HepG2 (cell line): ENCODE measurements around the gene VAMP5. TPM values are rescaled to one million over a fixed set of nuclear protein-coding genes. Genes with fewer than 3 reads are reported as not detected.

Experiments used
- ARNT ChIP-seq: fragments of 450-650 bp; IDR thresholded peaks from 2 replicates; pipeline ENCODE4 v1.6.1; 2017
- CCAR2 ChIP-seq: fragments of 200-400 bp; formaldehyde crosslinking; optimal IDR thresholded peaks from 2 replicates; pipeline ENCODE3; 2018; ENCODE audit warnings: low read depth, mild to moderate bottlenecking, low read length, moderate library complexity
- KDM1A ChIP-seq: IDR thresholded peaks from 2 replicates; pipeline ENCODE4 v1.6.1; 2016; ENCODE audit warnings: missing compliant biosample characterization
- KDM6A ChIP-seq: IDR thresholded peaks from 2 replicates; pipeline ENCODE4 v1.6.1; 2016; ENCODE audit warnings: low read depth
- KMT2A ChIP-seq: sonication (generic); formaldehyde crosslinking; IDR thresholded peaks from 2 replicates; pipeline ENCODE4 v1.4.0; 2020; ENCODE audit warnings: missing genetic modification reagents
- MYC ChIP-seq: sonication (generic); formaldehyde crosslinking; IDR thresholded peaks from 2 replicates; pipeline ENCODE4 v1.9.0; 2021; ENCODE audit warnings: missing genetic modification reagents, borderline replicate concordance
- NFE2L1 ChIP-seq: sonication (generic); formaldehyde crosslinking; IDR thresholded peaks from 2 replicates; pipeline ENCODE4 v1.4.0; 2020; ENCODE audit warnings: missing genetic modification reagents, mild to moderate bottlenecking, borderline replicate concordance
- NFRKB ChIP-seq: fragments of 450-650 bp; IDR thresholded peaks from 2 replicates; pipeline ENCODE4 v1.6.1; 2017
- RARG ChIP-seq: sonication (generic); formaldehyde crosslinking; IDR thresholded peaks from 2 replicates; pipeline ENCODE4 v1.4.0; 2020; ENCODE audit warnings: low read depth, mild to moderate bottlenecking, missing genetic modification reagents
- TEAD3 ChIP-seq: optimal IDR thresholded peaks from 2 replicates; pipeline ENCODE3; 2016; ENCODE audit warnings: borderline replicate concordance
- ZNF337 ChIP-seq: sonication (generic); formaldehyde crosslinking; IDR thresholded peaks from 2 replicates; pipeline ENCODE4 v1.5.1; 2020; ENCODE audit warnings: missing genetic modification reagents, low read depth, mild to moderate bottlenecking, borderline replicate concordance
- ZNF468 ChIP-seq: sonication (generic); formaldehyde crosslinking; IDR thresholded peaks from 2 replicates; pipeline ENCODE4 v1.8.0; 2022; ENCODE audit warnings: mild to moderate bottlenecking, moderate library complexity, missing genetic modification reagents
- ZNF720 ChIP-seq: sonication (generic); formaldehyde crosslinking; IDR thresholded peaks from 2 replicates; pipeline ENCODE4 v1.4.0; 2020; ENCODE audit warnings: missing genetic modification reagents
- ZNF75D ChIP-seq: sonication (generic); formaldehyde crosslinking; IDR thresholded peaks from 2 replicates; pipeline ENCODE4 v1.8.1; 2023; ENCODE audit warnings: missing genetic modification reagents, mild to moderate bottlenecking, borderline replicate concordance
- polyA plus RNA-seq, 8 experiments: library from polyadenylated mRNA; depleted of rRNA in 3 of 8; stranded (reverse) in 7 of 8; unstranded in 1 of 8; fragments of >200 nt; fragmentation: Illumina TruSeq in 4 of 8; extraction: Trizol in 4 of 8; gene quantifications; 2 replicates each; pipeline versions ENCODE4 v1.2.1 to v1.2.3, GENCODE V29; 2011 to 2016; ENCODE audit warnings: low read depth in 4 of 8, missing spikeins in 1 of 8, mixed read lengths in 1 of 8; ENCODE audit not compliant: insufficient read depth in 1 of 8
- total RNA-seq, 5 experiments: library from RNA; depleted of rRNA; stranded (reverse); fragments of >200 nt; fragmentation: Illumina TruSeq; extraction: Trizol; gene quantifications; 2 replicates each; pipeline ENCODE4 v1.2.3, GENCODE V29; 2016; ENCODE audit warnings: low read depth in 1 of 5
- TF ChIP-seq, protein P1 (sequence below): sonication (generic); formaldehyde crosslinking; IDR thresholded peaks from 2 replicates; pipeline ENCODE4 v1.4.0; 2020; ENCODE audit warnings: missing genetic modification reagents, borderline replicate concordance
- TF ChIP-seq, protein P2 (sequence below): IDR thresholded peaks from 2 replicates; pipeline ENCODE4 v1.6.1; 2016; ENCODE audit warnings: low read depth, control low read depth
- TF ChIP-seq, protein P3 (sequence below): sonication (generic); formaldehyde crosslinking; conservative IDR thresholded peaks from 2 replicates; pipeline ENCODE4 v1.8.0; 2022; ENCODE audit warnings: mild to moderate bottlenecking, moderate library complexity, missing genetic modification reagents
- TF ChIP-seq, protein P4 (sequence below): sonication (generic); formaldehyde crosslinking; IDR thresholded peaks from 2 replicates; pipeline ENCODE4 v1.5.1; 2020; ENCODE audit warnings: mild to moderate bottlenecking, missing genetic modification reagents

VAMP5 gene
- total and polyA plus RNA-seq, 2 of the 13 experiments (the other 11 are each of a cell fraction or from before 2014, with no cell fraction given), result 7.2 to 56.7 TPM

DNA sequence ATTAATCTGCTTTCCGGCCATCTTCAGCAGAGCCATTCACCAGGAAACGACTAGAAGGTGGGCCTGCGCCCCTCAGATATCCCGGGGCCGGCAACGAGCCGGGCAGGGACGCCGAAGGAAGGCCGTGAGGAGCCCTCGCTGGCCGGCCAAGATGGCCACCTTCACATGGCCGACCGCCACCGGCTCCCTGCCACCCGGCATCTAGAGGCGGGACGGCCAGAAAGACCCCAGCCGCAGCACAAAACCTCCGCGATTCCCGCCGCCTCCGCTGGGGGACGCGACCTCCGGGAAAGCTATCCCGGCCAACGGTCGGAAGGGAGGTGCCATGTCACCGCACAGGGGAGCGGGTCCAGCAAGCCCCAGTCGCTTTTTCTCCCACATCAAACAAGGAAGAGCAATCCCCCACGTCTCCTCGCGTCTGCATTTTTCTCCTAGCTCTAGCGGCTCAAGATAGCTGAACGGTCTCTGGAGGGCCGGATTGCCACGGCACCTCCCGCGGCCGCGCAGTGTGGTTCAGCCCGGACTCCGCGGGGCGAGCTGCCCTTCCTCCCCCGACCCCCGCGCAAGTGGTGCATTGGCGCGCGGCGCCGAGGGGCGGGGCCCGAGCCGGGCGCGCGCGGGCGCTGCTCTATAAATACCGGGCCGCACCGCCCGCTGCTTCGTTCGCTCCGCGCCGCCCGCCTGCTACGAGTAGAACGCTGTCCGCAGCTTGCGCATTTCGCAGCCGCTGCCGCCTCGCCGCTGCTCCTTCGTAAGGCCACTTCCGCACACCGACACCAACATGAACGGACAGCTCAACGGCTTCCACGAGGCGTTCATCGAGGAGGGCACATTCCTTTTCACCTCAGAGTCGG is 45.5 kb upstream of the VAMP5 start, which contains the start of gene MAT2A (continued):
- TF ChIP-seq, protein P1, sequence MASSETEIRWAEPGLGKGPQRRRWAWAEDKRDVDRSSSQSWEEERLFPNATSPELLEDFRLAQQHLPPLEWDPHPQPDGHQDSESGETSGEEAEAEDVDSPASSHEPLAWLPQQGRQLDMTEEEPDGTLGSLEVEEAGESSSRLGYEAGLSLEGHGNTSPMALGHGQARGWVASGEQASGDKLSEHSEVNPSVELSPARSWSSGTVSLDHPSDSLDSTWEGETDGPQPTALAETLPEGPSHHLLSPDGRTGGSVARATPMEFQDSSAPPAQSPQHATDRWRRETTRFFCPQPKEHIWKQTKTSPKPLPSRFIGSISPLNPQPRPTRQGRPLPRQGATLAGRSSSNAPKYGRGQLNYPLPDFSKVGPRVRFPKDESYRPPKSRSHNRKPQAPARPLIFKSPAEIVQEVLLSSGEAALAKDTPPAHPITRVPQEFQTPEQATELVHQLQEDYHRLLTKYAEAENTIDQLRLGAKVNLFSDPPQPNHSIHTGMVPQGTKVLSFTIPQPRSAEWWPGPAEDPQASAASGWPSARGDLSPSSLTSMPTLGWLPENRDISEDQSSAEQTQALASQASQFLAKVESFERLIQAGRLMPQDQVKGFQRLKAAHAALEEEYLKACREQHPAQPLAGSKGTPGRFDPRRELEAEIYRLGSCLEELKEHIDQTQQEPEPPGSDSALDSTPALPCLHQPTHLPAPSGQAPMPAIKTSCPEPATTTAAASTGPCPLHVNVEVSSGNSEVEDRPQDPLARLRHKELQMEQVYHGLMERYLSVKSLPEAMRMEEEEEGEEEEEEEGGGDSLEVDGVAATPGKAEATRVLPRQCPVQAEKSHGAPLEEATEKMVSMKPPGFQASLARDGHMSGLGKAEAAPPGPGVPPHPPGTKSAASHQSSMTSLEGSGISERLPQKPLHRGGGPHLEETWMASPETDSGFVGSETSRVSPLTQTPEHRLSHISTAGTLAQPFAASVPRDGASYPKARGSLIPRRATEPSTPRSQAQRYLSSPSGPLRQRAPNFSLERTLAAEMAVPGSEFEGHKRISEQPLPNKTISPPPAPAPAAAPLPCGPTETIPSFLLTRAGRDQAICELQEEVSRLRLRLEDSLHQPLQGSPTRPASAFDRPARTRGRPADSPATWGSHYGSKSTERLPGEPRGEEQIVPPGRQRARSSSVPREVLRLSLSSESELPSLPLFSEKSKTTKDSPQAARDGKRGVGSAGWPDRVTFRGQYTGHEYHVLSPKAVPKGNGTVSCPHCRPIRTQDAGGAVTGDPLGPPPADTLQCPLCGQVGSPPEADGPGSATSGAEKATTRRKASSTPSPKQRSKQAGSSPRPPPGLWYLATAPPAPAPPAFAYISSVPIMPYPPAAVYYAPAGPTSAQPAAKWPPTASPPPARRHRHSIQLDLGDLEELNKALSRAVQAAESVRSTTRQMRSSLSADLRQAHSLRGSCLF (CRISPR knock-in tag), result peak; percentile 88; the same call in 1 of the 2 replicates
- TF ChIP-seq ZNF720 (CRISPR knock-in tag) (no peak), TEAD3 (CRISPR knock-in tag) (peak; percentile 88), ZNF468 (peak; percentile 75), ARNT (no peak), KDM6A (peak; percentile 43; the same call in 1 of the 2 replicates), CCAR2 (peak; percentile 29), NFE2L1 (CRISPR knock-in tag) (no peak), MYC (CRISPR knock-in tag) (peak; percentile 77), ZNF75D (no peak; the same call in 1 of the 2 replicates), NFRKB (peak; percentile 95), KMT2A (CRISPR knock-in tag) (no peak; the same call in 1 of the 2 replicates), ZNF337 (CRISPR knock-in tag) (0 out of 2 replicates have a peak, but pooled peaks have one; percentile 51), KDM1A (CRISPR knock-in tag) (no peak), RARG (CRISPR knock-in tag) (0 out of 2 replicates have a peak, but pooled peaks have one; percentile 2)
- TF ChIP-seq, protein P2, sequence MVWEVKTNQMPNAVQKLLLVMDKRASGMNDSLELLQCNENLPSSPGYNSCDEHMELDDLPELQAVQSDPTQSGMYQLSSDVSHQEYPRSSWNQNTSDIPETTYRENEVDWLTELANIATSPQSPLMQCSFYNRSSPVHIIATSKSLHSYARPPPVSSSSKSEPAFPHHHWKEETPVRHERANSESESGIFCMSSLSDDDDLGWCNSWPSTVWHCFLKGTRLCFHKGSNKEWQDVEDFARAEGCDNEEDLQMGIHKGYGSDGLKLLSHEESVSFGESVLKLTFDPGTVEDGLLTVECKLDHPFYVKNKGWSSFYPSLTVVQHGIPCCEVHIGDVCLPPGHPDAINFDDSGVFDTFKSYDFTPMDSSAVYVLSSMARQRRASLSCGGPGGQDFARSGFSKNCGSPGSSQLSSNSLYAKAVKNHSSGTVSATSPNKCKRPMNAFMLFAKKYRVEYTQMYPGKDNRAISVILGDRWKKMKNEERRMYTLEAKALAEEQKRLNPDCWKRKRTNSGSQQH (CRISPR knock-in tag), result peak; percentile 90
- TF ChIP-seq, protein P3, sequence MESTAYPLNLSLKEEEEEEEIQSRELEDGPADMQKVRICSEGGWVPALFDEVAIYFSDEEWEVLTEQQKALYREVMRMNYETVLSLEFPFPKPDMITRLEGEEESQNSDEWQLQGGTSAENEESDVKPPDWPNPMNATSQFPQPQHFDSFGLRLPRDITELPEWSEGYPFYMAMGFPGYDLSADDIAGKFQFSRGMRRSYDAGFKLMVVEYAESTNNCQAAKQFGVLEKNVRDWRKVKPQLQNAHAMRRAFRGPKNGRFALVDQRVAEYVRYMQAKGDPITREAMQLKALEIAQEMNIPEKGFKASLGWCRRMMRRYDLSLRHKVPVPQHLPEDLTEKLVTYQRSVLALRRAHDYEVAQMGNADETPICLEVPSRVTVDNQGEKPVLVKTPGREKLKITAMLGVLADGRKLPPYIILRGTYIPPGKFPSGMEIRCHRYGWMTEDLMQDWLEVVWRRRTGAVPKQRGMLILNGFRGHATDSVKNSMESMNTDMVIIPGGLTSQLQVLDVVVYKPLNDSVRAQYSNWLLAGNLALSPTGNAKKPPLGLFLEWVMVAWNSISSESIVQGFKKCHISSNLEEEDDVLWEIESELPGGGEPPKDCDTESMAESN (CRISPR knock-in tag), result peak; percentile 55; the same call in 1 of the 2 replicates
- TF ChIP-seq, protein P4, sequence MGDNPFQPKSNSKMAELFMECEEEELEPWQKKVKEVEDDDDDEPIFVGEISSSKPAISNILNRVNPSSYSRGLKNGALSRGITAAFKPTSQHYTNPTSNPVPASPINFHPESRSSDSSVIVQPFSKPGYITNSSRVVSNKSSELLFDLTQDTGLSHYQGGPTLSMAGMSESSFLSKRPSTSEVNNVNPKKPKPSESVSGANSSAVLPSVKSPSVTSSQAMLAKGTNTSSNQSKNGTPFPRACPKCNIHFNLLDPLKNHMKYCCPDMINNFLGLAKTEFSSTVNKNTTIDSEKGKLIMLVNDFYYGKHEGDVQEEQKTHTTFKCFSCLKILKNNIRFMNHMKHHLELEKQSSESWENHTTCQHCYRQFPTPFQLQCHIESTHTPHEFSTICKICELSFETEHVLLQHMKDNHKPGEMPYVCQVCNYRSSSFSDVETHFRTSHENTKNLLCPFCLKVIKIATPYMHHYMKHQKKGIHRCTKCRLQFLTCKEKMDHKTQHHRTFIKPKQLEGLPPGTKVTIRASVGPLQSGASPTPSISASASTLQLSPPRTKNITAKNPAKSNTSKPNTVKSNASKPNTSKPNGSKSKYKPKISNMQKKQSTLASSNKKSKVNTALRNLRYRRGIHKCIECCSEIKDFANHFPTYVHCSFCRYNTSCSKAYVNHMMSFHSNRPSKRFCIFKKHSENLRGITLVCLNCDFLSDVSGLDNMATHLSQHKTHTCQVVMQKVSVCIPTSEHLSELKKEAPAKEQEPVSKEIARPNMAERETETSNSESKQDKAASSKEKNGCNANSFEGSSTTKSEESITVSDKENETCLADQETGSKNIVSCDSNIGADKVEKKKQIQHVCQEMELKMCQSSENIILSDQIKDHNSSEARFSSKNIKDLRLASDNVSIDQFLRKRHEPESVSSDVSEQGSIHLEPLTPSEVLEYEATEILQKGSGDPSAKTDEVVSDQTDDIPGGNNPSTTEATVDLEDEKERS (CRISPR knock-in tag), result no peak
